MM.1S (cell line): ENCODE data around the gene ANTXRL.

Experiments
- DNase-seq: peaks from one replicate; pipeline ENCODE4 v3.0.0-alpha.2; 2015
- H2AFZ ChIP-seq: fragments of 300-600 bp; sonication (generic); 2 replicates; pipeline ENCODE4 v1.6.0; 2016; ENCODE audit warnings: antibody characterized with exemption, low read length
- H3F3A ChIP-seq: fragments of 300-600 bp; sonication (generic); 2 replicates; pipeline ENCODE4 v1.6.1; 2016; ENCODE audit warnings: mild to moderate bottlenecking, antibody characterized with exemption, low read length, moderate library complexity, mixed read lengths; ENCODE audit not compliant: insufficient read depth
- H3K27ac ChIP-seq: fragments of 300-600 bp; sonication (generic); 2 replicates; pipeline ENCODE4 v1.5.1; 2016; ENCODE audit warnings: mild to moderate bottlenecking, low read length
- H3K27me3 ChIP-seq: fragments of 300-600 bp; sonication (generic); replicated peaks from 2 replicates; pipeline ENCODE4 v1.6.0; 2016; ENCODE audit warnings: low read length; ENCODE audit not compliant: insufficient read depth
- H3K36me3 ChIP-seq: fragments of 300-600 bp; sonication (generic); replicated peaks from 2 replicates; pipeline ENCODE4 v1.6.1; 2016; ENCODE audit warnings: mild to moderate bottlenecking, low read length, mixed read lengths; ENCODE audit not compliant: insufficient read depth
- H3K4me1 ChIP-seq: fragments of 300-600 bp; sonication (generic); 2 replicates; pipeline ENCODE4 v1.6.1; 2016; ENCODE audit warnings: low read length, mixed read lengths
- H3K4me2 ChIP-seq: fragments of 300-600 bp; sonication (generic); 2 replicates; pipeline ENCODE4 v1.6.0; 2016; ENCODE audit warnings: low read depth, low read length
- H3K4me3 ChIP-seq: fragments of 300-600 bp; sonication (generic); 2 replicates; pipeline ENCODE4 v1.5.1; 2016; ENCODE audit warnings: low read length, mixed read lengths
- H3K79me2 ChIP-seq: fragments of 300-600 bp; sonication (generic); 2 replicates; pipeline ENCODE4 v1.6.1; 2016; ENCODE audit warnings: mixed run types, low read length, mixed read lengths
- H3K9ac ChIP-seq: fragments of 300-600 bp; sonication (generic); 2 replicates; pipeline ENCODE4 v1.6.1; 2016; ENCODE audit warnings: low read length, mixed read lengths
- H3K9me2 ChIP-seq: fragments of 300-600 bp; sonication (generic); replicated peaks from 2 replicates; pipeline ENCODE4 v1.6.1; 2016; ENCODE audit warnings: mild to moderate bottlenecking, low read length, mixed read lengths; ENCODE audit not compliant: insufficient read depth
- H3K9me3 ChIP-seq: fragments of 300-600 bp; sonication (generic); replicated peaks from 2 replicates; pipeline ENCODE4 v1.6.1; 2016; ENCODE audit warnings: mild to moderate bottlenecking, low read length, mixed read lengths; ENCODE audit not compliant: insufficient read depth
- H4K20me1 ChIP-seq: fragments of 300-600 bp; sonication (generic); 2 replicates; pipeline ENCODE4 v1.6.1; 2016; ENCODE audit warnings: mild to moderate bottlenecking, low read length, moderate library complexity, mixed read lengths; ENCODE audit not compliant: insufficient read depth
- EZH2 ChIP-seq: fragments of 300-600 bp; sonication (generic); optimal IDR thresholded peaks from 2 replicates; pipeline ENCODE3; 2017; ENCODE audit warnings: low read depth, mild to moderate bottlenecking, antibody characterized with exemption, low read length, mixed read lengths
- EZH2phosphoT487 ChIP-seq: fragments of 300-600 bp; sonication (generic); IDR thresholded peaks from 2 replicates; pipeline ENCODE4 v1.6.1; 2018; ENCODE audit warnings: antibody characterized with exemption, low read length
- TF ChIP-seq, protein P1 (sequence below): fragments of 300-600 bp; sonication (generic); IDR thresholded peaks from 2 replicates; pipeline ENCODE4 v1.5.1; 2016; ENCODE audit warnings: antibody characterized with exemption, low read length, mixed read lengths

Gene ANTXRL

DNA sequence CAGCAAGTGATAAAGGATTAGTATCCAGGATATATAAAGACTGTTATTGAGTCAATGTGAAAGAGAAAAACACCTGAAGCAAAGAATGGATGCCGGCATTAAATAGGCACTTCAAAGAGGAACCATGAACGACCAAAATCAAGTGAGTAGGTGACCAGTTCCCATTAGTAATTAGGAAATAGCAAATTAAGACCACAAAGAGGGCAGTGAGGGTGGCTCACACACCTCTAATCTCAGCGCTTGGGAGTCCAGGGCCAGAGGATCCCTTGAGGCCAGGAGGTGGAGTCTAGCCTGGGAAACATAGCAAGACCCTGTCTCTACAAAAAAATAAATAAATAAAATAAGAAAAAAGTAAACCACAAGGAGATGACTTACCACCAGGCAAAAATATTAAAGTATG is 1.5 kb upstream of the ANTXRL start:
- no peak for DNase-seq
- no peak overlapping the region for H3K27ac ChIP-seq
- no peaks in the 10 kb centered on the region for H4K20me1 ChIP-seq
- H3K4me1 ChIP-seq, result no peaks in the 10 kb centered on the region
- TF ChIP-seq EZH2, result no peak
- TF ChIP-seq, protein P1, sequence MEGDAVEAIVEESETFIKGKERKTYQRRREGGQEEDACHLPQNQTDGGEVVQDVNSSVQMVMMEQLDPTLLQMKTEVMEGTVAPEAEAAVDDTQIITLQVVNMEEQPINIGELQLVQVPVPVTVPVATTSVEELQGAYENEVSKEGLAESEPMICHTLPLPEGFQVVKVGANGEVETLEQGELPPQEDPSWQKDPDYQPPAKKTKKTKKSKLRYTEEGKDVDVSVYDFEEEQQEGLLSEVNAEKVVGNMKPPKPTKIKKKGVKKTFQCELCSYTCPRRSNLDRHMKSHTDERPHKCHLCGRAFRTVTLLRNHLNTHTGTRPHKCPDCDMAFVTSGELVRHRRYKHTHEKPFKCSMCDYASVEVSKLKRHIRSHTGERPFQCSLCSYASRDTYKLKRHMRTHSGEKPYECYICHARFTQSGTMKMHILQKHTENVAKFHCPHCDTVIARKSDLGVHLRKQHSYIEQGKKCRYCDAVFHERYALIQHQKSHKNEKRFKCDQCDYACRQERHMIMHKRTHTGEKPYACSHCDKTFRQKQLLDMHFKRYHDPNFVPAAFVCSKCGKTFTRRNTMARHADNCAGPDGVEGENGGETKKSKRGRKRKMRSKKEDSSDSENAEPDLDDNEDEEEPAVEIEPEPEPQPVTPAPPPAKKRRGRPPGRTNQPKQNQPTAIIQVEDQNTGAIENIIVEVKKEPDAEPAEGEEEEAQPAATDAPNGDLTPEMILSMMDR, result no peak
- peak overlapping the region; percentile 77 for H2AFZ ChIP-seq
- peak overlapping the region; percentile 61; the same call in 1 of the 2 replicates for H3K9ac ChIP-seq
- no peaks in the 10 kb centered on the region for H3F3A ChIP-seq
- peak overlapping the region; percentile 98 for H3K4me2 ChIP-seq
- H3K4me3 ChIP-seq, result peak overlapping the region; percentile 71
- H3K9me2 ChIP-seq, result no peaks in the 10 kb centered on the region
- H3K9me3 ChIP-seq, result no peaks in the 10 kb centered on the region
- H3K79me2 ChIP-seq, result no peaks in the 10 kb centered on the region
- H3K27me3 ChIP-seq, result peaks cover 15% of the 10 kb centered on the region; the same call in 1 of the 2 replicates
- no peaks in the 10 kb centered on the region for H3K36me3 ChIP-seq

- no peak overlapping the region for H3K4me2 ChIP-seq
- H3K27me3 ChIP-seq, result peaks cover 15% of the 10 kb centered on the region; the same call in 1 of the 2 replicates
- no peak for TF ChIP-seq EZH2
- TF ChIP-seq, protein P1, result no peak
Measured at GRCh38 chr10:46285966-46286620, 704 bp upstream of the ANTXRL start.

DNA sequence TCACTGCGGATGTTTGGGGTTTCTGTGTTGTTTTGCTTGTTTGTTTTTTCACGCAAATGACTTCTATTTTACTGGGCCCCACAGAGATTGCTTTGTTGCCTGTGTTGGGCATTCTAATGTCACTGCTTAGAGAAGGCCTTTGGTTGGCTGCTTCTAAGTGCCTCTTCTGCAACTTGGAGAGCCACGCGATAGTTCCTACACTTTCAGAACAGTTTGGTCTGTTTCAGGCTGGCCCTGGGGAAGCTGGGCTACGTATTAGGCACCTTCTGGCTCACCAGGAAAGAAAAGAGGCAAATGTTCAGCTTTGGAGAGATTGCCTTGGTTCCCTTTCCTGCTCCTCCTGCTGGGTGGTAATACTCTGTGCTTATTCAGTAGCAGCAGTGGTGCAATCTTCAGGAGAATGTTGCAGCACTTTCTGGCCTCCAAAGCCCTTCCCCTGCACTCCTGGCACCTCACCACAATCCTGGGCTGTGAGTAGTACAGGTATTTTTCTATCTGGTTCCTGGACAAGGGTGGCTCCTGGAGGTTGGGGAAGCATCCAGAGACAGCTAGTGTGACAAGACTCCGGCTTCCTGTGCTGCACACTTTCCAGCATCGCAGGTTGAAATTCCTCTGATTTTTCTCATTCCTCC is 1.2 kb downstream of the ANTXRL start:
- H3K27me3 ChIP-seq, result peaks cover 11% of the 10 kb centered on the region; the same call in 1 of the 2 replicates
- TF ChIP-seq EZH2phosphoT487, result no peak
- TF ChIP-seq EZH2, result no peak
- TF ChIP-seq, protein P1, result no peak

More at GRCh38 chr10:46285966-46286620, 704 bp upstream of the ANTXRL start:
- no peak overlapping the region for H3K4me3 ChIP-seq
- H3K9me2 ChIP-seq, result no peaks in the 10 kb centered on the region
- H3K4me1 ChIP-seq, result no peaks in the 10 kb centered on the region
- no peaks in the 10 kb centered on the region for H3K36me3 ChIP-seq
- no peaks in the 10 kb centered on the region for H4K20me1 ChIP-seq
- no peak overlapping the region for H3K27ac ChIP-seq
- H3F3A ChIP-seq, result no peaks in the 10 kb centered on the region
- H3K79me2 ChIP-seq, result no peaks in the 10 kb centered on the region
- H3K9ac ChIP-seq, result no peak overlapping the region
- H3K9me3 ChIP-seq, result no peaks in the 10 kb centered on the region
- DNase-seq, result no peak
- H2AFZ ChIP-seq, result no peak overlapping the region

More for the DNA sequence above, 1.2 kb downstream of the ANTXRL start:
- Histone ChIP-seq H2AFZ (no peak overlapping the region), H3K9ac (no peak overlapping the region), H3K36me3 (no peaks in the 10 kb centered on the region), H3K27ac (no peak overlapping the region), H3K9me2 (no peaks in the 10 kb centered on the region), H3K9me3 (no peaks in the 10 kb centered on the region), H3F3A (no peaks in the 10 kb centered on the region), H3K4me3 (no peak overlapping the region), H3K79me2 (no peaks in the 10 kb centered on the region), H3K4me2 (no peak overlapping the region), H4K20me1 (no peaks in the 10 kb centered on the region), H3K4me1 (no peaks in the 10 kb centered on the region)
- no peak for DNase-seq
